Neural cell (in vitro differentiated cells): Measurements from ENCODE around the gene LRP8. TPM values are rescaled to one million over a fixed set of nuclear protein-coding genes. Genes with fewer than 3 reads are reported as not detected.
A peak's percentile ranks its signal among the peaks of the same experiment; 100 is the strongest.

Source experiments
- H2AFZ ChIP-seq: fragments of 200-600, 300-800 bp; sonication (generic), shearing (Covaris generic); 2 replicates; pipeline ENCODE4 v1.6.0; 2014; ENCODE audit warnings: low read depth, mild to moderate bottlenecking, antibody characterized with exemption, low read length, moderate library complexity
- H3F3A ChIP-seq: fragments of 200-600 bp; shearing (Covaris generic); 2 replicates; pipeline ENCODE4 v1.6.1; 2016; ENCODE audit warnings: mild to moderate bottlenecking, moderate library complexity, mixed read lengths, antibody characterized with exemption, low read length; ENCODE audit not compliant: insufficient read depth, poor library complexity, severe bottlenecking
- H3K27ac ChIP-seq: fragments of 200-600, 300-800 bp; sonication (generic), shearing (Covaris generic); 2 replicates; pipeline ENCODE4 v1.5.1; 2014; ENCODE audit warnings: mild to moderate bottlenecking, low read length, moderate library complexity
- H3K27me3 ChIP-seq: fragments of 300-800, 200-600 bp; sonication (generic), shearing (Covaris generic); 2 replicates; pipeline ENCODE4 v1.6.0; 2014; ENCODE audit warnings: mild to moderate bottlenecking, low read depth, low read length, moderate library complexity; ENCODE audit not compliant: insufficient read depth
- H3K36me3 ChIP-seq: fragments of 300-800, 200-600 bp; sonication (generic), shearing (Covaris generic); 2 replicates; pipeline ENCODE4 v1.5.1; 2014; ENCODE audit warnings: mild to moderate bottlenecking, antibody characterized with exemption, low read length, moderate library complexity; ENCODE audit not compliant: insufficient read depth
- H3K4me2 ChIP-seq: fragments of 300-800, 200-600 bp; sonication (generic), shearing (Covaris generic); 2 replicates; pipeline ENCODE4 v1.6.0; 2014; ENCODE audit warnings: mild to moderate bottlenecking, low read length
- H3K4me3 ChIP-seq: fragments of 300-800, 200-600 bp; sonication (generic), shearing (Covaris generic); 2 replicates; pipeline ENCODE4 v1.5.1; 2014; ENCODE audit warnings: mild to moderate bottlenecking, low read length, moderate library complexity
- H3K79me2 ChIP-seq: fragments of 200-600 bp; shearing (Covaris generic); replicated peaks from 2 replicates; pipeline ENCODE4 v1.6.0; 2014; ENCODE audit warnings: mild to moderate bottlenecking, low read length, moderate library complexity; ENCODE audit not compliant: insufficient read depth
- H3K9ac ChIP-seq: fragments of 300-800, 200-600 bp; sonication (generic), shearing (Covaris generic); 2 replicates; pipeline ENCODE4 v1.6.1; 2016; ENCODE audit warnings: mild to moderate bottlenecking, low read length, mixed read lengths
- H3K9me2 ChIP-seq: fragments of 200-600 bp; shearing (Covaris generic); 2 replicates; pipeline ENCODE4 v1.6.1; 2016; ENCODE audit warnings: mild to moderate bottlenecking, low read length, mixed read lengths; ENCODE audit not compliant: insufficient read depth
- H3K9me3 ChIP-seq: fragments of 200-600, 300-800 bp; sonication (generic), shearing (Covaris generic); 2 replicates; pipeline ENCODE4 v1.6.1; 2016; ENCODE audit warnings: mild to moderate bottlenecking, mixed run types, low read length, moderate library complexity, mixed read lengths
- H4K20me1 ChIP-seq: fragments of 200-600 bp; shearing (Covaris generic); 2 replicates; pipeline ENCODE4 v1.6.1; 2016; ENCODE audit warnings: mild to moderate bottlenecking, mixed run types; ENCODE audit not compliant: insufficient read depth
- CTCF ChIP-seq: fragments of 450-650 bp; IDR thresholded peaks from 2 replicates; pipeline ENCODE4 v1.5.1; 2014; ENCODE audit warnings: antibody characterized with exemption, mild to moderate bottlenecking, moderate library complexity; ENCODE audit not compliant: poor library complexity, severe bottlenecking
- EP300 ChIP-seq: fragments of 450-650 bp; conservative IDR thresholded peaks from 2 replicates; pipeline ENCODE4 v1.6.1; 2014; ENCODE audit warnings: antibody characterized with exemption, mild to moderate bottlenecking, moderate library complexity; ENCODE audit not compliant: poor library complexity, severe bottlenecking
- EZH2 ChIP-seq: fragments of 200-600, 300-800 bp; shearing (Covaris generic), sonication (generic); IDR thresholded peaks from 2 replicates; pipeline ENCODE4 v1.6.1; 2014; ENCODE audit warnings: antibody characterized with exemption, low read length, borderline replicate concordance, mild to moderate bottlenecking; ENCODE audit not compliant: insufficient read depth, poor library complexity, severe bottlenecking
- MXI1 ChIP-seq: fragments of 450-650 bp; conservative IDR thresholded peaks from 2 replicates; pipeline ENCODE4 v1.6.1; 2014; ENCODE audit warnings: antibody characterized with exemption, mild to moderate bottlenecking; ENCODE audit not compliant: poor library complexity, severe bottlenecking
- POLR2AphosphoS5 ChIP-seq: IDR thresholded peaks from 2 replicates; pipeline ENCODE4 v1.6.1; 2012
- RAD21 ChIP-seq: fragments of 450-650 bp; conservative IDR thresholded peaks from 2 replicates; pipeline ENCODE4 v1.6.1; 2014; ENCODE audit warnings: antibody characterized with exemption, mild to moderate bottlenecking, moderate library complexity
- REST ChIP-seq: IDR thresholded peaks from 2 replicates; pipeline ENCODE4 v1.6.1; 2012; ENCODE audit warnings: borderline replicate concordance
- SMC3 ChIP-seq: fragments of 450-650 bp; conservative IDR thresholded peaks from 2 replicates; pipeline ENCODE4 v1.6.1; 2014; ENCODE audit warnings: antibody characterized with exemption, mild to moderate bottlenecking, moderate library complexity; ENCODE audit not compliant: poor library complexity
- TAF1 ChIP-seq: IDR thresholded peaks from 2 replicates; pipeline ENCODE4 v1.6.1; 2012; ENCODE audit warnings: low read depth
- polyA plus RNA-seq: library from polyadenylated mRNA; depleted of rRNA; stranded (reverse); fragments of >200 nt; gene quantifications from 2 replicates; pipeline ENCODE4 v1.2.3, GENCODE V29; 2014

LRP8 gene
- polyA plus RNA-seq, 1 donor from 2014 or later = 65.8 TPM

- Histone ChIP-seq H2AFZ (no peak overlapping the region), H3K4me2 (no peak overlapping the region), H3K27me3 (no peaks in the 10 kb centered on the region), H3K9ac (peak overlapping the region; percentile 10), H3F3A (peaks cover 12% of the 10 kb centered on the region), H3K79me2 (peaks cover 59% of the 10 kb centered on the region), H3K36me3 (no peaks in the 10 kb centered on the region), H4K20me1 (no peaks in the 10 kb centered on the region), H3K9me3 (no peaks in the 10 kb centered on the region), H3K9me2 (no peaks in the 10 kb centered on the region), H3K4me3 (no peak overlapping the region), H3K27ac (peak overlapping the region; percentile 91)
- TF ChIP-seq TAF1 (no peak), POLR2AphosphoS5 (no peak), SMC3 (no peak), CTCF (no peak), RAD21 (no peak), MXI1 (no peak), EP300 (no peak), REST (no peak), EZH2 (no peak)
Measured at GRCh38 chr1:53294567-53294966, 33.3 kb downstream of the LRP8 start.

DNA sequence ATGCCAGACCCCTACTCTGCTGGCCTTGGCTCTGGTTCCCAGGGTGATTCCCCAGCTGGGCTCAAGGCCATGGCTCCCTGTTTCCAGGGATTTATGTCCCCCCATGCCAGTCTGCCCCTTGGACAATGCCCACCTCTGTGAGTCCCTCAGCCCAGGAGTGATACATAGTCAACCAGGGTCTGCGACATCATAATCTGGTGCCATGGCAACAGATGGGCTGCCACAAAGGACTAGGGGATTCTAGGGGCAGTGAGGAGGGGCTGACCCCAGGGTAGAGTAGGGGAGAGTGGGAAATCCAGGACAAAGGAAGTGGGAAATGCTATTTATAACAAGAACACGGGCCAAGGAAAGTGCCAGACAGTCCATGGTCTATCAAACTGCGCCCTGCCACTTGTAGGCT is 33.8 kb downstream of the LRP8 start:
- peak overlapping the region; percentile 9 for H3K9ac ChIP-seq
- no peaks in the 10 kb centered on the region for H3K9me2 ChIP-seq
- H4K20me1 ChIP-seq = no peaks in the 10 kb centered on the region
- H2AFZ ChIP-seq = no peak overlapping the region
- H3K27ac ChIP-seq = peak overlapping the region; percentile 91
- TF ChIP-seq TAF1 (no peak), RAD21 (no peak)
- no peak overlapping the region for H3K4me2 ChIP-seq
- no peaks in the 10 kb centered on the region for H3K9me3 ChIP-seq
- no peaks in the 10 kb centered on the region for H3K27me3 ChIP-seq
- peaks cover 12% of the 10 kb centered on the region for H3F3A ChIP-seq
- H3K79me2 ChIP-seq = peaks cover 59% of the 10 kb centered on the region
- no peaks in the 10 kb centered on the region for H3K36me3 ChIP-seq
- no peak overlapping the region for H3K4me3 ChIP-seq

DNA sequence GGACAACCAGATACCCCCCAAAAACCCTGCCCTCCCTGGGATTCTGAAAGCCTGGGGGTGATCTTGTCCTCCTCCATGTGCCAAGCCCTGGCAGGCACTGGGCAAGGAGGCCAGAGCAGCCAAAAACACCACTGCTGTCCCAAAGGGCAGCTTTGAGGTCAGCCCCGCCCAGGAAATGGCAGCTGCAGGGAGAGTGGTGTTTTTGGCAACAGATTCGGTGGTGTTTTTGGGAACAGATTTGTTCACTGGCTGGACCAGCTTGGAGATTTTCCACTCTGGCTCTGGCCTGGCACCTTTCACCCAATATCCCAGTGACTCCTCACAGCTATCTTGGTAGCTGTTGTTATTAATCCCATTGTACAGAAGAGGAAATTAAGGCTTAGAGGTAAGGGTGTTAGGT is 34.7 kb downstream of the LRP8 start:
- no peak overlapping the region for H3K9ac ChIP-seq
- no peak overlapping the region for H3K27ac ChIP-seq
- H3K9me2 ChIP-seq = no peaks in the 10 kb centered on the region
- no peaks in the 10 kb centered on the region for H4K20me1 ChIP-seq
- peaks cover 12% of the 10 kb centered on the region for H3F3A ChIP-seq
- H3K79me2 ChIP-seq = peaks cover 50% of the 10 kb centered on the region
- H3K27me3 ChIP-seq = no peaks in the 10 kb centered on the region
- H3K36me3 ChIP-seq = no peaks in the 10 kb centered on the region
- H3K4me2 ChIP-seq = no peak overlapping the region
- no peaks in the 10 kb centered on the region for H3K9me3 ChIP-seq
- H3K4me3 ChIP-seq = no peak overlapping the region
- TF ChIP-seq EP300 (no peak), CTCF (no peak), EZH2 (no peak), REST (no peak), TAF1 (no peak), SMC3 (no peak), MXI1 (no peak), RAD21 (no peak), POLR2AphosphoS5 (no peak)
- no peak overlapping the region for H2AFZ ChIP-seq
